ENCODE results near the gene GRM4.

GRM4 gene

DNA sequence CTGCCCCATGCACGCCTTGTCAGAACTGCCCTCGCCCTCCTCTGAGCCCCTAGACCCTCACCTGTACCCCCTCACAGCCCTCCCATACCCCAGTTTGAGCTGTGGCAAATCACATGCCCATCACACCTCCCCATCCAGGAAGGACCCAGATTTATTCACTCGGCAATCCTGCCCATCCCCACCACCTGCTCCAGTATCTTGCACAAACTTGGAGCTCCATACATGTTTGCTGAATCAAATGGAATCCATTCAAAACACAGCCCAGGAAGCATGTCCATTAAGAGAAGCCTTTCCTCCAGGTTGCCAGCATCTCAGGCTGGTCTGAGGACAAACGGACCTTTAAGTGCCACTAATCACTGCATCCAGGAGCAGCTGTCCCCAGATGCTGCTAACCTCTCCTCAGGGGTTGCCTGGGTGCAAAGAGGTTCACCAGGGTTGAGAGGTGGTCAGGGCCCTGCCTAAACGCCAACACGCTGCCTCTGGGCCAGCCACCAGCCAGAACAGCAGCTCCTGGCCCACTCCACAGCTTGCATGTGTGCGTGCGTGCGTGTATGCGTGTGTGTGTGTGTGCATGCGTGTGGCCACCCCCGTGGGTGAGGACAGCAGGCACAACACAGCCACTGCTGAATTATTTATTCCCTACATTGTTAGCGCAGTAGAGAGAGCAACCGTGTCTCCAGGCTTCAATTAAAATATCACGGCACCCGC, 31.0 kb downstream of the GRM4 start:
- TF ChIP-seq ZNF274 (IDR thresholded peaks at IDR 0.05; ENCODE audit: low read depth, low read length) (no peak), YY1 (IDR thresholded peaks at IDR 0.05; ENCODE audit: insufficient read depth, insufficient read length) (no peak), SUZ12 (IDR thresholded peaks at IDR 0.05; ENCODE audit: extremely low read depth, insufficient read depth, insufficient read length) (no peak)
- H3K9ac ChIP-seq (ENCODE audit: insufficient read length, low read depth): no peak overlapping the region

GRCh38 chr6:34113532-34113931, 32.4 kb downstream of the GRM4 start:
- H3K4me3 ChIP-seq (ENCODE audit: insufficient read length, low read depth): no peak overlapping the region
- H3K9me3 ChIP-seq (ENCODE audit: insufficient read depth, low read length): no peaks in the 10 kb centered on the region
- H3K4me1 ChIP-seq (ENCODE audit: insufficient read depth, insufficient read length): peaks cover 6% of the 10 kb centered on the region
- no peaks in the 10 kb centered on the region for H3K27me3 ChIP-seq (ENCODE audit: insufficient read depth, insufficient read length)
- DNase-seq (ENCODE audit: low read depth, low spot score): no peak
- TF ChIP-seq SUZ12 (IDR thresholded peaks at IDR 0.05; ENCODE audit: extremely low read depth, insufficient read depth, insufficient read length) (no peak), YY1 (IDR thresholded peaks at IDR 0.05; ENCODE audit: insufficient read depth, insufficient read length) (no peak), ZNF274 (IDR thresholded peaks at IDR 0.05; ENCODE audit: low read depth, low read length) (no peak)
- no peaks in the 10 kb centered on the region for H3K36me3 ChIP-seq (ENCODE audit: insufficient read depth, insufficient read length, low read length)
- H3K9ac ChIP-seq (ENCODE audit: insufficient read length, low read depth): no peak overlapping the region

More for the DNA sequence above, 31.0 kb downstream of the GRM4 start:
- DNase-seq (ENCODE audit: low read depth, low spot score): no peak
- H3K36me3 ChIP-seq (ENCODE audit: insufficient read depth, insufficient read length, low read length): no peaks in the 10 kb centered on the region
- peaks cover 6% of the 10 kb centered on the region for H3K4me1 ChIP-seq (ENCODE audit: insufficient read depth, insufficient read length)
- H3K4me3 ChIP-seq (ENCODE audit: insufficient read length, low read depth): no peak overlapping the region
- H3K9me3 ChIP-seq (ENCODE audit: insufficient read depth, low read length): no peaks in the 10 kb centered on the region
- H3K27me3 ChIP-seq (ENCODE audit: insufficient read depth, insufficient read length): no peaks in the 10 kb centered on the region

DNA sequence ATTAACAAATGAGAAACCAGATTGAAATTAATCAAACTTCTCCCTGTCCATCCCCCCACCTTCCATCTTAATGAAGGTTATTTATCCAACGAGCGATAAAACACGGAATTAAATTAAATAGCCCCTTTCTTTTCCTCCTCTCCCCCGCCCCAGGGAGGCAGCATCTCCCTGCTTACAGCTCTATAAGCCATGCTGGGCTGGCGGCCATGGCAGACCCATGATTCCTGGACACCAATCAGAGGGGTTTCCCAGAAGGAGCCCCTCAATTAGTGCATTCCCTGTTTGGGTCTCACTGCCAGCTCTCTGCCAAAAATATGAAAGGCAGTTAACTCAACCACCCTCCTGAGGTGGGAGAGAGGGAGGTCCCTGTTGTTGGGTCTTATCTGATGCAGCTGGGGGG, 33.8 kb downstream of the GRM4 start:
- Histone ChIP-seq H3K4me3 (ENCODE audit: insufficient read length, low read depth) (no peak overlapping the region), H3K9ac (ENCODE audit: insufficient read length, low read depth) (no peak overlapping the region), H3K27me3 (ENCODE audit: insufficient read depth, insufficient read length) (no peaks in the 10 kb centered on the region), H3K36me3 (ENCODE audit: insufficient read depth, insufficient read length, low read length) (no peaks in the 10 kb centered on the region), H3K4me1 (ENCODE audit: insufficient read depth, insufficient read length) (peaks cover 6% of the 10 kb centered on the region), H3K9me3 (ENCODE audit: insufficient read depth, low read length) (no peaks in the 10 kb centered on the region)
- TF ChIP-seq SUZ12 (IDR thresholded peaks at IDR 0.05; ENCODE audit: extremely low read depth, insufficient read depth, insufficient read length): no peak
- no peak for TF ChIP-seq ZNF274 (IDR thresholded peaks at IDR 0.05; ENCODE audit: low read depth, low read length)
- TF ChIP-seq YY1 (IDR thresholded peaks at IDR 0.05; ENCODE audit: insufficient read depth, insufficient read length): no peak
- no peak for DNase-seq (ENCODE audit: low read depth, low spot score)

GRCh38 chr6:34110610-34111009, 35.3 kb downstream of the GRM4 start:
- no peaks in the 10 kb centered on the region for H3K27me3 ChIP-seq (ENCODE audit: insufficient read depth, insufficient read length)
- no peak overlapping the region for H3K4me3 ChIP-seq (ENCODE audit: insufficient read length, low read depth)
- H3K9me3 ChIP-seq (ENCODE audit: insufficient read depth, low read length): no peaks in the 10 kb centered on the region
- peaks cover 6% of the 10 kb centered on the region for H3K4me1 ChIP-seq (ENCODE audit: insufficient read depth, insufficient read length)
- TF ChIP-seq SUZ12 (IDR thresholded peaks at IDR 0.05; ENCODE audit: extremely low read depth, insufficient read depth, insufficient read length) (no peak), ZNF274 (IDR thresholded peaks at IDR 0.05; ENCODE audit: low read depth, low read length) (no peak), YY1 (IDR thresholded peaks at IDR 0.05; ENCODE audit: insufficient read depth, insufficient read length) (no peak)
- H3K9ac ChIP-seq (ENCODE audit: insufficient read length, low read depth): no peak overlapping the region
- DNase-seq (ENCODE audit: low read depth, low spot score): no peak
- H3K36me3 ChIP-seq (ENCODE audit: insufficient read depth, insufficient read length, low read length): no peaks in the 10 kb centered on the region

GRCh38 chr6:34108176-34108575, 37.7 kb downstream of the GRM4 start:
- peaks cover 5% of the 10 kb centered on the region for H3K4me1 ChIP-seq (ENCODE audit: insufficient read depth, insufficient read length)
- H3K9me3 ChIP-seq (ENCODE audit: insufficient read depth, low read length): no peaks in the 10 kb centered on the region
- no peaks in the 10 kb centered on the region for H3K27me3 ChIP-seq (ENCODE audit: insufficient read depth, insufficient read length)
- TF ChIP-seq YY1 (IDR thresholded peaks at IDR 0.05; ENCODE audit: insufficient read depth, insufficient read length): no peak
- no peak for TF ChIP-seq ZNF274 (IDR thresholded peaks at IDR 0.05; ENCODE audit: low read depth, low read length)
- no peak for TF ChIP-seq SUZ12 (IDR thresholded peaks at IDR 0.05; ENCODE audit: extremely low read depth, insufficient read depth, insufficient read length)
- DNase-seq (ENCODE audit: low read depth, low spot score): no peak
- H3K9ac ChIP-seq (ENCODE audit: insufficient read length, low read depth): no peak overlapping the region
- H3K36me3 ChIP-seq (ENCODE audit: insufficient read depth, insufficient read length, low read length): no peaks in the 10 kb centered on the region
- no peak overlapping the region for H3K4me3 ChIP-seq (ENCODE audit: insufficient read length, low read depth)

- no peak for TF ChIP-seq YY1 (IDR thresholded peaks at IDR 0.05; ENCODE audit: insufficient read depth, insufficient read length)
- no peak for TF ChIP-seq SUZ12 (IDR thresholded peaks at IDR 0.05; ENCODE audit: extremely low read depth, insufficient read depth, insufficient read length)
- no peak for TF ChIP-seq ZNF274 (IDR thresholded peaks at IDR 0.05; ENCODE audit: low read depth, low read length)
- Histone ChIP-seq H3K9me3 (ENCODE audit: insufficient read depth, low read length) (no peaks in the 10 kb centered on the region), H3K9ac (ENCODE audit: insufficient read length, low read depth) (no peak overlapping the region), H3K4me1 (ENCODE audit: insufficient read depth, insufficient read length) (peaks cover 5% of the 10 kb centered on the region), H3K27me3 (ENCODE audit: insufficient read depth, insufficient read length) (no peaks in the 10 kb centered on the region), H3K36me3 (ENCODE audit: insufficient read depth, insufficient read length, low read length) (no peaks in the 10 kb centered on the region), H3K4me3 (ENCODE audit: insufficient read length, low read depth) (no peak overlapping the region)
- no peak for DNase-seq (ENCODE audit: low read depth, low spot score)
These were observed 39.0 kb downstream of the GRM4 start for GRCh38 chr6:34106900-34107299.

- TF ChIP-seq SUZ12 (IDR thresholded peaks at IDR 0.05; ENCODE audit: extremely low read depth, insufficient read depth, insufficient read length) (no peak), ZNF274 (IDR thresholded peaks at IDR 0.05; ENCODE audit: low read depth, low read length) (no peak), YY1 (IDR thresholded peaks at IDR 0.05; ENCODE audit: insufficient read depth, insufficient read length) (no peak)
- H3K9me3 ChIP-seq (ENCODE audit: insufficient read depth, low read length): no peaks in the 10 kb centered on the region
- no peak for DNase-seq (ENCODE audit: low read depth, low spot score)
- H3K4me1 ChIP-seq (ENCODE audit: insufficient read depth, insufficient read length): peaks cover 5% of the 10 kb centered on the region
- no peak overlapping the region for H3K9ac ChIP-seq (ENCODE audit: insufficient read length, low read depth)
- no peak overlapping the region for H3K4me3 ChIP-seq (ENCODE audit: insufficient read length, low read depth)
- H3K36me3 ChIP-seq (ENCODE audit: insufficient read depth, insufficient read length, low read length): no peaks in the 10 kb centered on the region
- no peaks in the 10 kb centered on the region for H3K27me3 ChIP-seq (ENCODE audit: insufficient read depth, insufficient read length)
These were observed 39.5 kb downstream of the GRM4 start for GRCh38 chr6:34106421-34106820.
